ENCODE results near the gene GBP2.

GBP2 gene, protein sequence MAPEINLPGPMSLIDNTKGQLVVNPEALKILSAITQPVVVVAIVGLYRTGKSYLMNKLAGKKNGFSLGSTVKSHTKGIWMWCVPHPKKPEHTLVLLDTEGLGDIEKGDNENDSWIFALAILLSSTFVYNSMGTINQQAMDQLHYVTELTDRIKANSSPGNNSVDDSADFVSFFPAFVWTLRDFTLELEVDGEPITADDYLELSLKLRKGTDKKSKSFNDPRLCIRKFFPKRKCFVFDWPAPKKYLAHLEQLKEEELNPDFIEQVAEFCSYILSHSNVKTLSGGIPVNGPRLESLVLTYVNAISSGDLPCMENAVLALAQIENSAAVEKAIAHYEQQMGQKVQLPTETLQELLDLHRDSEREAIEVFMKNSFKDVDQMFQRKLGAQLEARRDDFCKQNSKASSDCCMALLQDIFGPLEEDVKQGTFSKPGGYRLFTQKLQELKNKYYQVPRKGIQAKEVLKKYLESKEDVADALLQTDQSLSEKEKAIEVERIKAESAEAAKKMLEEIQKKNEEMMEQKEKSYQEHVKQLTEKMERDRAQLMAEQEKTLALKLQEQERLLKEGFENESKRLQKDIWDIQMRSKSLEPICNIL

DNA sequence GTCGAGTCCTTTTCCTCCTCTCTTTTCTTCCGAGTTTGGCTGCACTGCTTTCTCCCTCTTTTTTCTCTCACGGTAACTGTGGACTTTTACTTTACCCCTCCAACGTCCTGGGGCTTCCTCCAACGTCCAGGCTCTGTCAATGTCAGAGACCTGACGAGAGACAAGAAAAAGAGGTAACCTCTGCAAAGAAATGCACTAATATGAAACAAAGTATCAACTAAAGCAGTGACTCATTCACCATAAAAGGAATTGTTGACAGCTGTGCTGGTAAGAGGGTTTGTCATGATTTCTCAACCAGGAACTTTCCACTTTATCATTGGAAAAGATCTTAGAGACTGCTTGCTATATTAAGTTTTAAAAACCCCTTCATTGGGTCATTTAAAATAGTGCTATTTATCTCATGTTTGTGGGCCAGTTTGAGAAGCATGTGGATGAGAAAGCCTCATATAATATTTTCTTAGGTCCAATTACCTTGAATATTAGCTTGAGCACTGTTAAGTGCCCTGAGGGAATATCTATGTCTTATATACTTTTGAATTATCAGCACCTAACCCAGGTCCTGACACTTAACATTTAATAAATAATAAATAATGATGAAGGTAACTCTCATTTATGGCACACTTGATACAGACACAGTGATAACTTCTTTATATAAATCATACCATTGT lies at the start of gene GBP2:
GBP2 (minus strand) TSS at position 202 of the 668 bp plus-strand sequence. CDS start 4,148 bp downstream, outside the sequence.
- no peaks in the 10 kb centered on the region for H3K9me3 ChIP-seq
- H3K4me1 ChIP-seq: peaks cover 0 to 64% (median 23%) of the 10 kb centered on the region in 4 donors
- intact Hi-C loops (cut with DNase I; ENCODE audit: low total_unique reads): no loop called here
- peaks cover 8% of the 10 kb centered on the region in 3 donors for H3K36me3 ChIP-seq
- DNase-seq: no peak
- H3K4me3 ChIP-seq: peak within 1 kb of the TSS; percentile 58 to 66
- peak within 1 kb of the TSS; percentile 74 to 83 for H3K27ac ChIP-seq
- no peaks in the 10 kb centered on the region for H3K27me3 ChIP-seq
- TF ChIP-seq, protein P1, sequence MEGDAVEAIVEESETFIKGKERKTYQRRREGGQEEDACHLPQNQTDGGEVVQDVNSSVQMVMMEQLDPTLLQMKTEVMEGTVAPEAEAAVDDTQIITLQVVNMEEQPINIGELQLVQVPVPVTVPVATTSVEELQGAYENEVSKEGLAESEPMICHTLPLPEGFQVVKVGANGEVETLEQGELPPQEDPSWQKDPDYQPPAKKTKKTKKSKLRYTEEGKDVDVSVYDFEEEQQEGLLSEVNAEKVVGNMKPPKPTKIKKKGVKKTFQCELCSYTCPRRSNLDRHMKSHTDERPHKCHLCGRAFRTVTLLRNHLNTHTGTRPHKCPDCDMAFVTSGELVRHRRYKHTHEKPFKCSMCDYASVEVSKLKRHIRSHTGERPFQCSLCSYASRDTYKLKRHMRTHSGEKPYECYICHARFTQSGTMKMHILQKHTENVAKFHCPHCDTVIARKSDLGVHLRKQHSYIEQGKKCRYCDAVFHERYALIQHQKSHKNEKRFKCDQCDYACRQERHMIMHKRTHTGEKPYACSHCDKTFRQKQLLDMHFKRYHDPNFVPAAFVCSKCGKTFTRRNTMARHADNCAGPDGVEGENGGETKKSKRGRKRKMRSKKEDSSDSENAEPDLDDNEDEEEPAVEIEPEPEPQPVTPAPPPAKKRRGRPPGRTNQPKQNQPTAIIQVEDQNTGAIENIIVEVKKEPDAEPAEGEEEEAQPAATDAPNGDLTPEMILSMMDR (IDR thresholded peaks at IDR 0.05): no peak

DNA sequence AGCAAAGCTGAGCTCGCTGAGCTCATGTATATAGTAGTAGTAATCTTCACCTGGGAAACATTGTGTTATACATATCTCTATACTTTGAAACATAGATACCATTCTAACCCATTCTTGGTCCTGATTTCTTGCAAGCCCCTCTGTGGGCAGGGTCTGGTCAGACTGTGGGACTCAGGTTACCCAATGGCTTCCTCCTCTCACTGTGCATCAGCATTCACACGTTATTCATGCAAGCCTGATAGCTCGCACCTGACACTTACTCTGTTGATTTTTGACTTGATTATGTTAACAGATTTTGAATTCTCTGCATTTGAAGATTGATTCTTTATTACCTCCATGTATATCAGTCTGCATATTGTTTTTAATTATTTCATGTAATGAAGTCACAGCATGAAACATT lies 48.6 kb upstream of the GBP2 start:
- no peak overlapping the region for H3K27ac ChIP-seq
- H3K9me3 ChIP-seq: no peaks in the 10 kb centered on the region
- TF ChIP-seq, protein P1 (IDR thresholded peaks at IDR 0.05): no peak
- H3K4me1 ChIP-seq: no peaks in the 10 kb centered on the region
- H3K4me3 ChIP-seq: no peak overlapping the region
- no peak for DNase-seq
- intact Hi-C loops (cut with DNase I; ENCODE audit: low total_unique reads): no loop called here
- no peaks in the 10 kb centered on the region for H3K27me3 ChIP-seq
- no peaks in the 10 kb centered on the region for H3K36me3 ChIP-seq

DNA sequence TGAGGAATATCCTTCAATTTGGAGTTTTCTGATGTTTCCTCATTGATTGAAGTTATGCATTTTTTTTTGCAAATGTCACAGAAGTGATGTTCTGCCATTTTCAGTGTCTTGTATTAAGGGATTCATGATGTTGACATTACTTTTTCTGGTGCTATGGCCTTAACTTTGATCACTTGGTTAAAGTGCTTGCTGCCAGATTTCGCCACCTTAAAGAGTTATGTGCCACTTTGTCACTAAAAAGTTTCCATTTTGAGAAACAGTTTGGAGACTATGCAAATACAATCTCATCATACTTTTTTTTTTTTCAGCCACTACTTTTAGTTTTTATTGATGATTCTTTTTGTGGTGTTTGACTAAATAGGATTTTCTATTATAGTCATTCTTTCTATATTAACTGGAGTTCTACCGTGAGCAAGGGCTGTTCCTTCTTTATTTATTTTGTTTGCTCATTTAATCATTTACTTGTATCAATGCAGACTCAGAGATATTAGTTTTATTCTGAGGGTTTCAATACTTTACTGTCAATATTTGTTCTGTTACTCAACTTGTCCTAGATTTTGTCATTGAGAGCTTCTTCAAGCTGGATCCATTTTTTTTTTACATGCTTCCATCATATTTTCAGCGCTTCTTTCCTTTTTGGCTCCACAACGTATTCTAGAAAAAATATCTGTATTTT lies 46.7 kb upstream of the GBP2 start:
- intact Hi-C loops (cut with DNase I; ENCODE audit: low total_unique reads): no loop called here
- H3K27me3 ChIP-seq: no peaks in the 10 kb centered on the region
- H3K4me1 ChIP-seq: no peaks in the 10 kb centered on the region
- H3K36me3 ChIP-seq: no peaks in the 10 kb centered on the region
- no peak overlapping the region for H3K4me3 ChIP-seq
- DNase-seq: no peak
- H3K27ac ChIP-seq: no peak overlapping the region
- TF ChIP-seq, protein P1 (IDR thresholded peaks at IDR 0.05): no peak
- no peaks in the 10 kb centered on the region for H3K9me3 ChIP-seq

DNA sequence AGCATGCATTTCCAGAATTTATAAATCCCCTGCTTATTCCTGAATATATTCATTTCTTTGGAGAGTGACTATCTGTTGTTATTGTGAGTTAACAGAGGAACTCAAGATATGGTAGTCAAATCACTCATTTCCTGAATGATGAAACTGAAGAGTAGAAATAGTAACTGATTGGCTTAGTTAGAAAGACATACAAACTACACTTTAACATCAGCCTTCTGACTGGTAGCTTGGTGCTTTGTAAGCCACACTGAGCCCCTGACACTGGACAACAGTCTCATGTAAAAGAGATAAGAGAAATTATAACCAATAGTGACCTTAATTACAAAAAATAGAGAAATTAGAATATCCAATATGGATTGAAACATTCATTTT lies 45.1 kb upstream of the GBP2 start:
- H3K27me3 ChIP-seq: no peaks in the 10 kb centered on the region
- H3K36me3 ChIP-seq: no peaks in the 10 kb centered on the region
- intact Hi-C loops (cut with DNase I; ENCODE audit: low total_unique reads): no loop called here
- no peak for DNase-seq
- no peaks in the 10 kb centered on the region for H3K9me3 ChIP-seq
- H3K27ac ChIP-seq: no peak overlapping the region
- TF ChIP-seq, protein P1 (IDR thresholded peaks at IDR 0.05): no peak
- no peaks in the 10 kb centered on the region for H3K4me1 ChIP-seq
- H3K4me3 ChIP-seq: no peak overlapping the region

DNA sequence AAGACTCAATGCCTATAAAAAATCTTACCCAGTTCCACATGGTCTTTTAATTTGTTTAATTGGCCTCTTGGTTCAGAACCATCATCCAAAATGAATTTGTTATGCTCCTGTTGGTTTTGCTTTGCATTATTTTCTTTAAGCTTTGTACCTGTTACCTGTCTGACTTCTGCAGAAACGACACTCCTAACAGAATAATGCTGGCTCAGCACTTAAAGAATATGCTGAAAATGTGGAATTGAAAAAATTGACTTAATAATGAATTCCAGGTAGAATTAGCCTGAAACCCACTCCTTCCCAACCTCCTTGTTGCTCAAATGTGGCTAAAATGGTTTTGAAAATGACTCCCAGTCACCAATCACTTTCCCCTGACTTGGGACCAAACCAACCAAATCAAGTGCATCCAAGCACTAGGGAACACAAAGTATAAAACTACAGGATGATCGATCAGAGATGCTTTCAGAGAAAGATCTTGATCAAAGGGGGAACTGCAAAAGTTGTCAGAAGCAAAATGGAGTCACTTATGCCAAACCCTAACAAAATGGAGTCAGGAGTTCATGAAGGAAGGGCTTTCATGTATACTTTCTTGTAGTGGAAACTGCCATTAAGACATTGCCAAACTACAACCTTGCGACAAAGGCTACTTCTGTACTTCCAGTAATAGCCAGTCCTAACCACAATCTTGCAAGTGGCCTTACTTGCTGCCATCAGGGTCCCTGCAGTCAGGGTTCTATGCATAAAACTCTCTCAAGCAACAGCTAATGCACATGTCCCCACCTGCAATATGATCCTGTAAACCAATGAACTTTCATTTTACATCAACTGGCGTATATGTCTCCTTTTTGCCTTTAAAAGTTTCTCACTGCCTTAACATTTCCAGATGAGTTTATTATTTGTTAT lies 44.5 kb upstream of the GBP2 start:
- Histone ChIP-seq H3K27ac (no peak overlapping the region), H3K4me3 (no peak overlapping the region), H3K36me3 (no peaks in the 10 kb centered on the region), H3K4me1 (no peaks in the 10 kb centered on the region), H3K9me3 (no peaks in the 10 kb centered on the region), H3K27me3 (no peaks in the 10 kb centered on the region)
- intact Hi-C loops (cut with DNase I; ENCODE audit: low total_unique reads): no loop called here
- TF ChIP-seq, protein P1 (IDR thresholded peaks at IDR 0.05): no peak
- DNase-seq: no peak

Data from tibial artery (tissue), 4 donors.